Endothelial cell (in vitro differentiated cells): ENCODE measurements around the gene GOLGA2. TPM values are rescaled to one million over a fixed set of nuclear protein-coding genes. Genes with fewer than 3 reads are reported as not detected.
A peak's percentile ranks its signal among the peaks of the same experiment; 100 is the strongest.

Experiments used
- DNase-seq: peaks from one replicate; pipeline ENCODE4 v3.0.0; 2021; ENCODE audit warnings: low spot score
- H3K27ac Mint-ChIP-seq: one replicate; pipeline ENCODE4 v1.8.0; 2021; ENCODE audit warnings: mixed read lengths, inconsistent platforms; ENCODE audit not compliant: unreplicated experiment
- H3K27me3 Mint-ChIP-seq: one replicate; pipeline ENCODE4 v1.8.0; 2021; ENCODE audit warnings: mild to moderate bottlenecking, moderate library complexity, mixed read lengths, inconsistent platforms; ENCODE audit not compliant: unreplicated experiment
- H3K36me3 Mint-ChIP-seq: one replicate; pipeline ENCODE4 v1.8.0; 2021; ENCODE audit warnings: mild to moderate bottlenecking, low read depth, mixed read lengths, inconsistent platforms; ENCODE audit not compliant: unreplicated experiment
- H3K4me1 Mint-ChIP-seq: one replicate; pipeline ENCODE4 v1.8.0; 2021; ENCODE audit warnings: mild to moderate bottlenecking, mixed read lengths, inconsistent platforms; ENCODE audit not compliant: unreplicated experiment
- H3K4me3 Mint-ChIP-seq: one replicate; pipeline ENCODE4 v1.8.0; 2021; ENCODE audit warnings: mild to moderate bottlenecking, mixed read lengths, inconsistent platforms; ENCODE audit not compliant: unreplicated experiment
- H3K9me3 Mint-ChIP-seq: one replicate; pipeline ENCODE4 v1.8.0; 2021; ENCODE audit warnings: mixed read lengths, inconsistent platforms; ENCODE audit not compliant: unreplicated experiment
- microRNA-seq: library from miRNA; unstranded; fragments of <30 nt; microRNA quantifications from one replicate; pipeline ENCODE4, GENCODE V29; 2020; ENCODE audit not compliant: unreplicated experiment
- total RNA-seq: library from RNA; stranded (reverse); fragmentation: NEBNext Ultra II Directional; extraction: Animal tissue kit (Norgen Biotek cat#: 25700); gene quantifications from one replicate; pipeline ENCODE4 v1.2.1, GENCODE V29; 2021; ENCODE audit not compliant: unreplicated experiment
- TF ChIP-seq, protein P1 (sequence below): fragments of 200-600 bp; sonication (generic); IDR thresholded peaks from one replicate; pipeline ENCODE4 v1.5.0; 2021; ENCODE audit warnings: antibody characterized with exemption; ENCODE audit not compliant: unreplicated experiment

The GOLGA2 gene
- total RNA-seq, 1 donor from 2014 or later: 69.4 TPM

- Mint-ChIP-seq H3K36me3 (peaks cover 9% of the 10 kb centered on the region), H3K9me3 (peaks cover 2% of the 10 kb centered on the region), H3K4me3 (no peak overlapping the region), H3K27me3 (peaks cover 20% of the 10 kb centered on the region), H3K27ac (no peak overlapping the region), H3K4me1 (peaks cover 19% of the 10 kb centered on the region)
- DNase-seq: no peak
- TF ChIP-seq, protein P1, sequence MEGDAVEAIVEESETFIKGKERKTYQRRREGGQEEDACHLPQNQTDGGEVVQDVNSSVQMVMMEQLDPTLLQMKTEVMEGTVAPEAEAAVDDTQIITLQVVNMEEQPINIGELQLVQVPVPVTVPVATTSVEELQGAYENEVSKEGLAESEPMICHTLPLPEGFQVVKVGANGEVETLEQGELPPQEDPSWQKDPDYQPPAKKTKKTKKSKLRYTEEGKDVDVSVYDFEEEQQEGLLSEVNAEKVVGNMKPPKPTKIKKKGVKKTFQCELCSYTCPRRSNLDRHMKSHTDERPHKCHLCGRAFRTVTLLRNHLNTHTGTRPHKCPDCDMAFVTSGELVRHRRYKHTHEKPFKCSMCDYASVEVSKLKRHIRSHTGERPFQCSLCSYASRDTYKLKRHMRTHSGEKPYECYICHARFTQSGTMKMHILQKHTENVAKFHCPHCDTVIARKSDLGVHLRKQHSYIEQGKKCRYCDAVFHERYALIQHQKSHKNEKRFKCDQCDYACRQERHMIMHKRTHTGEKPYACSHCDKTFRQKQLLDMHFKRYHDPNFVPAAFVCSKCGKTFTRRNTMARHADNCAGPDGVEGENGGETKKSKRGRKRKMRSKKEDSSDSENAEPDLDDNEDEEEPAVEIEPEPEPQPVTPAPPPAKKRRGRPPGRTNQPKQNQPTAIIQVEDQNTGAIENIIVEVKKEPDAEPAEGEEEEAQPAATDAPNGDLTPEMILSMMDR: no peak
Observed at GRCh38 chr9:128206916-128207910, 68.6 kb downstream of the GOLGA2 start.

DNA sequence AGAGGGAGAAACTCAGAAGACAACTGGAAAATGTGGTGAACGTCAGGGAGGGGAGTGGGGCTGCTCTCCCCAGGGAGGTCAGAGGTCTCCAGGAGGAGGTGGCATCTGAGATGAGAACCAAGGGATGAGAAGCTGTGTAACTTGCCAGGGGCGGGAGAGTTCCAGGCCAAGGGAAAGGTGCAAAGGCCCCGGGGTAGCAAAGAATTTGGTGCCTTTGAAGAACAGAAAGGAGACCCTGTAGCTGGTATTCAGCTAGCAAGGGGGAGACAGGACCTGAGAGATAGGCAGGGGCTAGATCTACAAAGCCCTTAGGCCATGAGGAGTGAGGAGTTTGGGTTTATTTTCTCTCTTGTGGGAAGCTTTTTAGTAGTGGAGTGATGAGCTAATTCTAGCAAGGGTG, 69.3 kb downstream of the GOLGA2 start:
- H3K9me3 Mint-ChIP-seq: no peaks in the 10 kb centered on the region
- DNase-seq: no peak
- no peak overlapping the region for H3K27ac Mint-ChIP-seq
- H3K4me1 Mint-ChIP-seq: peaks cover 16% of the 10 kb centered on the region
- TF ChIP-seq, protein P1: no peak
- no peak overlapping the region for H3K4me3 Mint-ChIP-seq
- peaks cover 19% of the 10 kb centered on the region for H3K27me3 Mint-ChIP-seq
- H3K36me3 Mint-ChIP-seq: peaks cover 10% of the 10 kb centered on the region

Small RNA genes lying within 50 kb of the gene (microRNA-seq; reads per million reads assigned to microRNA genes)
- gene MIR199B (27.3 reads per million, percentile 71 among the genes with 10 or more reads in this experiment), gene MIR3154 (0.83 reads per million, percentile 7 among the genes with 10 or more reads in this experiment)

Other genes starting within 250 kb of the GOLGA2 start
- gene NAIF1, start 208.7 kb downstream of the GOLGA2 start, total RNA-seq: 9.9 TPM
- gene SLC25A25, start 207.8 kb downstream of the GOLGA2 start, total RNA-seq: 8.5 TPM
- 39.8 TPM for gene PTGES2, start 148.3 kb downstream of the GOLGA2 start, total RNA-seq
- not detected for gene LCN2, start 126.6 kb downstream of the GOLGA2 start, total RNA-seq
- gene BBLN, start 115.7 kb downstream of the GOLGA2 start, total RNA-seq: 62.1 TPM
- 156 TPM for gene CIZ1, start 84.4 kb downstream of the GOLGA2 start, total RNA-seq
- gene DNM1, start 72.6 kb downstream of the GOLGA2 start, total RNA-seq: 8.0 TPM
- gene SWI5, start 269 bp upstream of the GOLGA2 start, total RNA-seq: 26.8 TPM
- 25.8 TPM for gene TRUB2, start 46.4 kb upstream of the GOLGA2 start, total RNA-seq
- 46.6 TPM for gene COQ4, start 46.8 kb upstream of the GOLGA2 start, total RNA-seq
- 23.0 TPM for gene SLC27A4, start 64.5 kb upstream of the GOLGA2 start, total RNA-seq
- 96.1 TPM for gene URM1, start 95.4 kb upstream of the GOLGA2 start, total RNA-seq
- gene CERCAM, start 144.8 kb upstream of the GOLGA2 start, total RNA-seq: 27.9 TPM
- 83.8 TPM for gene ODF2, start 180.0 kb upstream of the GOLGA2 start, total RNA-seq
- gene GLE1, start 228.7 kb upstream of the GOLGA2 start, total RNA-seq: 17.5 TPM